ENCODE measurements around the gene KRTAP10-9. TPM values are rescaled to one million over a fixed set of nuclear protein-coding genes. Genes with fewer than 3 reads are reported as not detected.
"Not testable (repeated sequence)": the region's sequence is repeated elsewhere in the genome, so short reads cannot be mapped to it uniquely, and the experiment has no call there.

The KRTAP10-9 gene
- polyA plus RNA-seq, 1 donor (not counting 4 experiments of a cell fraction or from before 2014, with no cell fraction given) = not detected

DNA sequence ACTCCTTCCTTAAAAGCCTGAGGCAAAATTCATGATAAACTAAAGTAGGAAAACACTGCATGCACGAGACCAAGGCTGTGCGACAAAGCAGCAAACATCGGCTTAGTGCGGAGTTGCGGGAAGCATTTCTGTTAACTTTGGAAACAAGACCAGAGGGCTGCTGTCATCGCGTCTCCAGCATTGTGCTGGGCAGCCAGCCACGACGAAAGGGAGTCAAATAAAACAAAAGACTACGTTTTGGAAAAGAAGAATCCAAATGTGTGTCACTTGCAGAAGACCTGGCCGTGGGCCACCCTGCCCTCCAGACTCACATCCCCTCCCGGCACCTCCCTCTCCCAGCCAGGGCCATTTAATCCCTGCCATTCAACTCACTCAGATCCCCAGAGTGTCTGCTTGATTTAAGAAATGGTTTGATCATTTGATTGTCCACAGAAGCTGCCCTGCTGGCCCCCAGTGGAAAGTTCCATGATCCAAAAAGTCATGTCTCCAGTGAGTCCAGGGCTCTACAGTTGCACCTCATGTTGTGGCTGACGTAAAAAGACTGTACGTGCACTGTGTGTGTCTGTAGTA lies 16.9 kb downstream of the KRTAP10-9 start:
- no peaks in the 10 kb centered on the region for H4K20me1 ChIP-seq (ENCODE audit: control insufficient read depth, extremely low read depth, insufficient read depth, low read length)
- H3K9me1 ChIP-seq (ENCODE audit: control insufficient read depth, extremely low read depth, insufficient read depth, low read length) = no peaks in the 10 kb centered on the region
- H3K79me2 ChIP-seq (ENCODE audit: control insufficient read depth, insufficient read depth, low read length) = no peaks in the 10 kb centered on the region
- no peak overlapping the region for H3K27ac ChIP-seq (ENCODE audit: control insufficient read depth, insufficient read depth, low read length)
- no peak overlapping the region for H3K4me3 ChIP-seq (ENCODE audit: control insufficient read depth in 2 of 3, extremely low read depth in 1 of 3, insufficient read depth in 2 of 3, low read depth in 1 of 3, low read length in 3 of 3)
- no peaks in the 10 kb centered on the region for H3K36me3 ChIP-seq (ENCODE audit: control insufficient read depth in 2 of 2, extremely low read depth in 1 of 2, insufficient read depth in 2 of 2, low read length in 2 of 2)
- no peak for FAIRE-seq
- no peak overlapping the region for H3K9ac ChIP-seq (ENCODE audit: control insufficient read depth, extremely low read depth, insufficient read depth, low read length)
- TF ChIP-seq, protein P1, sequence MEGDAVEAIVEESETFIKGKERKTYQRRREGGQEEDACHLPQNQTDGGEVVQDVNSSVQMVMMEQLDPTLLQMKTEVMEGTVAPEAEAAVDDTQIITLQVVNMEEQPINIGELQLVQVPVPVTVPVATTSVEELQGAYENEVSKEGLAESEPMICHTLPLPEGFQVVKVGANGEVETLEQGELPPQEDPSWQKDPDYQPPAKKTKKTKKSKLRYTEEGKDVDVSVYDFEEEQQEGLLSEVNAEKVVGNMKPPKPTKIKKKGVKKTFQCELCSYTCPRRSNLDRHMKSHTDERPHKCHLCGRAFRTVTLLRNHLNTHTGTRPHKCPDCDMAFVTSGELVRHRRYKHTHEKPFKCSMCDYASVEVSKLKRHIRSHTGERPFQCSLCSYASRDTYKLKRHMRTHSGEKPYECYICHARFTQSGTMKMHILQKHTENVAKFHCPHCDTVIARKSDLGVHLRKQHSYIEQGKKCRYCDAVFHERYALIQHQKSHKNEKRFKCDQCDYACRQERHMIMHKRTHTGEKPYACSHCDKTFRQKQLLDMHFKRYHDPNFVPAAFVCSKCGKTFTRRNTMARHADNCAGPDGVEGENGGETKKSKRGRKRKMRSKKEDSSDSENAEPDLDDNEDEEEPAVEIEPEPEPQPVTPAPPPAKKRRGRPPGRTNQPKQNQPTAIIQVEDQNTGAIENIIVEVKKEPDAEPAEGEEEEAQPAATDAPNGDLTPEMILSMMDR (optimal IDR thresholded peaks at IDR 0.05 in 1 of 3, IDR thresholded peaks at IDR 0.05 in 1 of 3, conservative IDR thresholded peaks at IDR 0.05 in 1 of 3; ENCODE audit: extremely low read depth in 1 of 3, insufficient read depth in 2 of 3, low read length in 3 of 3) = no peak
- TF ChIP-seq EZH2 (IDR thresholded peaks at IDR 0.05; ENCODE audit: low read length) = no peak
- no peak overlapping the region for H2AFZ ChIP-seq (ENCODE audit: control insufficient read depth, low read length)
- peaks cover 1% of the 10 kb centered on the region for H3K9me3 ChIP-seq (ENCODE audit: control insufficient read depth, low read depth, low read length)
- no peaks in the 10 kb centered on the region for H3K27me3 ChIP-seq (ENCODE audit: control insufficient read depth, extremely low read depth, insufficient read depth, low read length)
- dilution Hi-C loops (cut with MboI; ENCODE audit: extremely low pct_ligation_motif_present, low sequenced_read_pairs) = no loop called here
- H3K4me1 ChIP-seq (ENCODE audit: control insufficient read depth, extremely low read depth, insufficient read depth, low read length) = no peaks in the 10 kb centered on the region
- no peak for DNase-seq (ENCODE audit: low read depth, low spot score)
- no peak overlapping the region for H3K4me2 ChIP-seq (ENCODE audit: control insufficient read depth, extremely low read depth, insufficient read depth, low read depth, low read length)

DNA sequence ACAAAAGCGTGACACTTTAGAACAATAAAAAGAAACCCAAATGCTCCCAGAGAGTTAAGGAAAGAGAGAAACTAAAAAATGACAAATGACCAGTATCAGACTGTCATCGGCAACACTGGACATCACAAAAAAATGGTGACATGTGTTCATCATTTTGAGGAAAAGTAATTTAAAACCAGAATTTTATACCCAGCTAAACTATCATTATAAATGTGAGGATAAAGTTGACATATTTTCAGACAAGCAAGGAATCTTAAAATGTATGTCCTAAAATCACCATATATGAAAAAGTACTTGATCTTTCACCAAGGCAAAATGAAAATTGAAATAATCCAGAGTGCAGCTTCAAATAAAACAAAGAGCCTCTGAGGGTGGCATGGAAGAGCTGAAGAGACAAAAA lies 18.0 kb downstream of the KRTAP10-9 start:
- Histone ChIP-seq H3K9me1 (ENCODE audit: control insufficient read depth, extremely low read depth, insufficient read depth, low read length) (no peaks in the 10 kb centered on the region), H3K79me2 (ENCODE audit: control insufficient read depth, insufficient read depth, low read length) (no peaks in the 10 kb centered on the region), H3K9me3 (ENCODE audit: control insufficient read depth, low read depth, low read length) (peaks cover 1% of the 10 kb centered on the region), H3K27ac (ENCODE audit: control insufficient read depth, insufficient read depth, low read length) (no peak overlapping the region), H3K27me3 (ENCODE audit: control insufficient read depth, extremely low read depth, insufficient read depth, low read length) (no peaks in the 10 kb centered on the region), H2AFZ (ENCODE audit: control insufficient read depth, low read length) (no peak overlapping the region), H3K4me2 (ENCODE audit: control insufficient read depth, extremely low read depth, insufficient read depth, low read depth, low read length) (no peak overlapping the region), H4K20me1 (ENCODE audit: control insufficient read depth, extremely low read depth, insufficient read depth, low read length) (no peaks in the 10 kb centered on the region), H3K9ac (ENCODE audit: control insufficient read depth, extremely low read depth, insufficient read depth, low read length) (no peak overlapping the region), H3K36me3 (ENCODE audit: control insufficient read depth in 2 of 2, extremely low read depth in 1 of 2, insufficient read depth in 2 of 2, low read length in 2 of 2) (no peaks in the 10 kb centered on the region), H3K4me3 (ENCODE audit: control insufficient read depth in 2 of 3, extremely low read depth in 1 of 3, insufficient read depth in 2 of 3, low read depth in 1 of 3, low read length in 3 of 3) (no peak overlapping the region), H3K4me1 (ENCODE audit: control insufficient read depth, extremely low read depth, insufficient read depth, low read length) (no peaks in the 10 kb centered on the region)
- DNase-seq (ENCODE audit: low read depth, low spot score) = no peak
- dilution Hi-C loops (cut with MboI; ENCODE audit: extremely low pct_ligation_motif_present, low sequenced_read_pairs) = no loop called here
- TF ChIP-seq, protein P1 (optimal IDR thresholded peaks at IDR 0.05 in 1 of 3, IDR thresholded peaks at IDR 0.05 in 1 of 3, conservative IDR thresholded peaks at IDR 0.05 in 1 of 3; ENCODE audit: extremely low read depth in 1 of 3, insufficient read depth in 2 of 3, low read length in 3 of 3) = no peak
- no peak for TF ChIP-seq EZH2 (IDR thresholded peaks at IDR 0.05; ENCODE audit: low read length)
- no peak for FAIRE-seq

GRCh38 chr21:44646366-44647221 lies 19.7 kb downstream of the KRTAP10-9 start, which contains the start of gene KRTAP10-11:
Gene KRTAP10-11, plus strand, starts transcription at chr21:44646414. Its CDS starts 45 bp downstream, at chr21:44646459.
- dilution Hi-C loops (cut with MboI; ENCODE audit: extremely low pct_ligation_motif_present, low sequenced_read_pairs); FAIRE-seq: not testable (repeated sequence)

More at GRCh38 chr21:44646366-44647221, 19.7 kb downstream of the KRTAP10-9 start, which contains the start of gene KRTAP10-11:
- not testable (repeated sequence) for H2AFZ ChIP-seq (ENCODE audit: control insufficient read depth, low read length); H3K9me3 ChIP-seq (ENCODE audit: control insufficient read depth, low read depth, low read length); H3K79me2 ChIP-seq (ENCODE audit: control insufficient read depth, insufficient read depth, low read length); H4K20me1 ChIP-seq (ENCODE audit: control insufficient read depth, extremely low read depth, insufficient read depth, low read length); H3K9me1 ChIP-seq (ENCODE audit: control insufficient read depth, extremely low read depth, insufficient read depth, low read length); H3K27ac ChIP-seq (ENCODE audit: control insufficient read depth, insufficient read depth, low read length); H3K27me3 ChIP-seq (ENCODE audit: control insufficient read depth, extremely low read depth, insufficient read depth, low read length); H3K4me3 ChIP-seq (ENCODE audit: control insufficient read depth in 2 of 3, extremely low read depth in 1 of 3, insufficient read depth in 2 of 3, low read depth in 1 of 3, low read length in 3 of 3); H3K9ac ChIP-seq (ENCODE audit: control insufficient read depth, extremely low read depth, insufficient read depth, low read length); DNase-seq (ENCODE audit: low read depth, low spot score); H3K4me2 ChIP-seq (ENCODE audit: control insufficient read depth, extremely low read depth, insufficient read depth, low read depth, low read length); H3K4me1 ChIP-seq (ENCODE audit: control insufficient read depth, extremely low read depth, insufficient read depth, low read length); H3K36me3 ChIP-seq (ENCODE audit: control insufficient read depth in 2 of 2, extremely low read depth in 1 of 2, insufficient read depth in 2 of 2, low read length in 2 of 2)
